K562 (cell line): Measurements from ENCODE around the gene CAPN10. TPM values are rescaled to one million over a fixed set of nuclear protein-coding genes. Genes with fewer than 3 reads are reported as not detected.

Experiments used
- ATAC-seq: fragments of 200-7000 bp; cut with Tn5 transposase; 3 replicates; pipeline ENCODE4 v1.9.1; 2020; ENCODE audit warnings: moderate library complexity
- BruUV-seq: library from RNA; stranded (reverse); fragments of 400-500 nt; replicated peaks from 2 replicates; lab custom pipeline; 2021; lab: Mats Ljungman, UMichigan
- CTCF ChIA-PET: fragments of 300-600 bp; formaldehyde crosslinking; extraction: SDS; loops from one replicate; lab custom pipeline; 2021; ENCODE audit warnings: low intra/inter-chr PET ratio; lab: Yijun Ruan, JAX
- POLR2A ChIA-PET: fragments of 300-600, 350-650 bp; sonication (Branson Sonifier 250); formaldehyde crosslinking; extraction: SDS; loops from one replicate; lab custom pipeline; 2021; ENCODE audit warnings: antibody characterized with exemption, inconsistent platforms; lab: Yijun Ruan, JAX
- DNase-seq, 4 experiments: peaks; one replicate each; pipeline versions ENCODE4 v3.0.0 to v3.0.0-alpha.2; 2011 to 2018; ENCODE audit warnings: low spot score in 3 of 4, mixed read lengths in 3 of 4; ENCODE audit errors: extremely low read depth in 1 of 4
- FAIRE-seq: peaks from 2 replicates; lab custom pipeline; 2011; peaks lifted over from hg19 to GRCh38; lab: Jason Lieb, UNC
- H2AFZ ChIP-seq: 2 replicates; pipeline ENCODE4 v1.6.0; 2011; ENCODE audit warnings: low read depth, low read length, control low read depth, inconsistent platforms
- H3K27ac ChIP-seq: fragments of 200-600 bp; 3 replicates; pipeline ENCODE4 v1.8.0; 2011; ENCODE audit warnings: low read depth, mild to moderate bottlenecking, control low read depth, inconsistent platforms, low read length, moderate library complexity, mixed read lengths; ENCODE audit errors: extremely low read depth
- H3K27me3 ChIP-seq, 2 experiments: fragments of 300-600 bp in 1 of 2; 2 replicates in 1 of 2; 3 replicates in 1 of 2; pipeline versions ENCODE4 v1.6.0 to v1.8.0; 2011; ENCODE audit warnings: inconsistent platforms in 2 of 2, low read length in 2 of 2, mild to moderate bottlenecking in 1 of 2, mixed read lengths in 1 of 2, moderate library complexity in 1 of 2; ENCODE audit not compliant: control insufficient read depth in 2 of 2, insufficient read depth in 2 of 2
- H3K36me3 ChIP-seq: fragments of 300-600 bp; 3 replicates; pipeline ENCODE4 v1.8.0; 2011; ENCODE audit warnings: mild to moderate bottlenecking, low read length, inconsistent platforms; ENCODE audit not compliant: control insufficient read depth, insufficient read depth
- H3K4me1 ChIP-seq, 2 experiments: fragments of 200-600 bp in 1 of 2; replicated peaks in 1 of 2; 2 replicates in 1 of 2; 3 replicates in 1 of 2; pipeline versions ENCODE4 v1.5.1 to v1.8.0; 2011; ENCODE audit warnings: inconsistent platforms in 2 of 2, low read length in 2 of 2, mild to moderate bottlenecking in 1 of 2, mixed read lengths in 1 of 2, moderate library complexity in 1 of 2; ENCODE audit not compliant: control insufficient read depth in 2 of 2, insufficient read depth in 2 of 2
- H3K4me2 ChIP-seq: 2 replicates; pipeline ENCODE4 v1.6.1; 2011; ENCODE audit warnings: low read length, control low read depth, inconsistent platforms, mixed read lengths; ENCODE audit not compliant: insufficient read depth
- H3K4me3 ChIP-seq: fragments of 200-600 bp; sonication (generic), shearing (Covaris generic); 2 replicates; pipeline ENCODE4 v1.5.1; 2016; ENCODE audit warnings: control low read depth, inconsistent platforms
- H3K79me2 ChIP-seq: fragments of 200-600 bp; 3 replicates; pipeline ENCODE4 v1.8.0; 2011; ENCODE audit warnings: low read length, inconsistent platforms; ENCODE audit not compliant: control insufficient read depth, insufficient read depth
- H3K9ac ChIP-seq, 2 experiments: 2 replicates each; pipeline versions ENCODE4 v1.6.0 to v1.6.1; 2011; ENCODE audit warnings: low read depth in 2 of 2, low read length in 2 of 2, control low read depth in 1 of 2, inconsistent platforms in 1 of 2, mild to moderate bottlenecking in 1 of 2, mixed read lengths in 1 of 2; ENCODE audit not compliant: insufficient read depth in 1 of 2
- H3K9me1 ChIP-seq: one replicate; pipeline ENCODE4 v1.6.0; 2011; ENCODE audit warnings: inconsistent platforms, mild to moderate bottlenecking, low read length, moderate library complexity; ENCODE audit not compliant: control insufficient read depth, insufficient read depth
- H3K9me3 ChIP-seq: replicated peaks from 2 replicates; pipeline ENCODE4 v1.5.1; 2011; ENCODE audit warnings: low read depth, low read length, inconsistent platforms; ENCODE audit not compliant: control insufficient read depth, insufficient read depth
- H4K20me1 ChIP-seq: replicated peaks from 2 replicates; pipeline ENCODE4 v1.6.1; 2011; ENCODE audit warnings: low read length, inconsistent platforms, mixed read lengths; ENCODE audit not compliant: control insufficient read depth, insufficient read depth
- FIP1L1 ChIP-seq: fragments of 200-400 bp; formaldehyde crosslinking; IDR thresholded peaks from 2 replicates; pipeline ENCODE4 v1.6.1; 2018; ENCODE audit warnings: mild to moderate bottlenecking, low read depth, low read length; ENCODE audit not compliant: poor library complexity, severe bottlenecking
- FOS ChIP-seq: IDR thresholded peaks from 3 replicates; pipeline ENCODE4 v1.6.1; 2011; ENCODE audit not compliant: insufficient read length; ENCODE audit errors: extremely low read depth
- GABPB2 ChIP-seq: fragments of 250-450 bp; sonication (Bioruptor Pico); conservative IDR thresholded peaks from 2 replicates; pipeline ENCODE4 v1.5.1; 2021; ENCODE audit warnings: mild to moderate bottlenecking
- MYBL2 ChIP-seq, 2 experiments: fragments of 450-650 bp in 1 of 2; sonication (generic) in 1 of 2; formaldehyde crosslinking in 1 of 2; IDR thresholded peaks; 2 replicates each; pipeline versions ENCODE4 v1.6.1 to v1.8.1; 2017 to 2022; ENCODE audit warnings: borderline replicate concordance in 1 of 2, inconsistent platforms in 1 of 2, low read depth in 1 of 2, mild to moderate bottlenecking in 1 of 2, missing genetic modification reagents in 1 of 2, moderate library complexity in 1 of 2
- NFE2L1 ChIP-seq: fragments of 450-650 bp; IDR thresholded peaks from 2 replicates; pipeline ENCODE4 v1.6.1; 2016; ENCODE audit warnings: missing genetic modification characterization, low read depth, mild to moderate bottlenecking, missing compliant biosample characterization, moderate library complexity, borderline replicate concordance
- SIN3A ChIP-seq, 2 experiments: fragments of 150-350 bp in 1 of 2; IDR thresholded peaks; 2 replicates each; pipeline ENCODE4 v1.6.1; 2011 to 2016; ENCODE audit warnings: borderline replicate concordance in 2 of 2, low read depth in 2 of 2, low read length in 2 of 2, mild to moderate bottlenecking in 2 of 2, moderate library complexity in 2 of 2; ENCODE audit not compliant: control insufficient read depth in 1 of 2
- TCF7 ChIP-seq: sonication (generic); IDR thresholded peaks from 2 replicates; pipeline ENCODE4 v1.6.1; 2016; ENCODE audit warnings: antibody characterized with exemption, borderline replicate concordance
- TEAD2 ChIP-seq: fragments of 450-650 bp; IDR thresholded peaks from 2 replicates; pipeline ENCODE4 v1.6.1; 2016; ENCODE audit warnings: missing genetic modification characterization, control low read depth, missing compliant biosample characterization
- U2AF2 ChIP-seq: fragments of 200-400 bp; formaldehyde crosslinking; optimal IDR thresholded peaks from 2 replicates; pipeline ENCODE3; 2017; ENCODE audit warnings: low read depth, mild to moderate bottlenecking, low read length
- ZBTB34 ChIP-seq: fragments of 250-450 bp; sonication (Bioruptor Pico); IDR thresholded peaks from 2 replicates; pipeline ENCODE4 v1.8.0; 2021; ENCODE audit warnings: mild to moderate bottlenecking, moderate library complexity
- ZNF23 ChIP-seq: fragments of 250-450 bp; sonication (Bioruptor Pico); IDR thresholded peaks from 2 replicates; pipeline ENCODE4 v1.4.0; 2020; ENCODE audit warnings: mild to moderate bottlenecking
- ZNF707 ChIP-seq: fragments of 250-450 bp; sonication (Bioruptor Pico); conservative IDR thresholded peaks from 2 replicates; pipeline ENCODE4 v1.8.0; 2022; ENCODE audit warnings: inconsistent platforms, mild to moderate bottlenecking, moderate library complexity
- WGBS: fragments of 100-300 bp; shearing (Covaris generic); methylation state at CpG from one replicate; pipeline ENCODE4 v1.1.6; 2016; ENCODE audit warnings: low coverage, mixed read lengths; ENCODE audit not compliant: insufficient coverage; ENCODE audit errors: missing lambda C conversion rate; 5-methylcytosine and 5-hydroxymethylcytosine counted together
- in situ Hi-C: fragments of 300-500 bp; cut with MboI; formaldehyde crosslinking; loops from 4 replicates; pipeline ENCODE4 v1.15.0; 2018; ENCODE audit warnings: inconsistent platforms, mixed read lengths
- intact Hi-C: fragments of 100-400 bp; cut with micrococcal nuclease; formaldehyde crosslinking; loops from 2 replicates; pipeline ENCODE4 v1.14.2; 2022
- polyA plus RNA-seq, 8 experiments: library from polyadenylated mRNA; depleted of rRNA in 4 of 8; stranded (reverse) in 5 of 8; unstranded in 3 of 8; fragments of >200 nt; fragmentation: Nextera tagmentation in 2 of 8; fragmentation: Illumina TruSeq in 1 of 8; extraction: Ambion mirVana in 2 of 8; extraction: Trizol in 1 of 8; gene quantifications; 2 replicates each; pipeline versions ENCODE4 v1.2.1 to v1.2.3, GENCODE V29; 2011 to 2014; ENCODE audit warnings: inconsistent platforms in 1 of 8, missing spikeins in 1 of 8
- total RNA-seq, 7 experiments: library from RNA; depleted of rRNA in 6 of 7; stranded (reverse); fragments of >200 nt in 6 of 7; fragmentation: Illumina TruSeq in 2 of 7; extraction: Trizol in 2 of 7; gene quantifications; 2 replicates each; pipeline versions ENCODE4 v1.2.1 to v1.2.3, GENCODE V29; 2011 to 2021; ENCODE audit warnings: low replicate concordance in 1 of 7

CAPN10 gene
- total and polyA plus RNA-seq, 9 of the 15 experiments (the other 6 are each of a cell fraction or from before 2014, with no cell fraction given) = 0.08 to 26.1 (median 8.4) TPM

DNA sequence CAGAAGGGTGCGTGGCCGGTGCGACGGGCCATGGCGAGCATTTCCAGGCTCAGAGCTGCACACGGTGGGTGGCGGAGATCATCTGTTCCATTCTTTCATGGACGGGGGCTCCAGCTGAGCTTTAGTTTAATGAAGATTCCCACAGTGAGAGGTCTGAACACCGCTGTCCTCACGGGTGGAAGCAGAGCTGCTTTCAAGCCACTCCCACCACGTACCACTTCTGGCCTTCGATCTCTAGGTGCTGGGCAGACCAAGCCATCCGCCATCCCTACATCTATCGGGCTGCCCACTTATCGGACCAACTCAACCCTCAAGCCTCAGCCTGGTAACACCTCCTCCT lies 57.2 kb downstream of the CAPN10 start:
- H3K79me2 ChIP-seq = no peaks in the 10 kb centered on the region
- WGBS = 3% methylated on average over 15 of the region's 15 CpGs
- TF ChIP-seq FIP1L1 = no peak
- no peak for TF ChIP-seq MYBL2 (IDR thresholded peaks at IDR 0.05; ENCODE audit: low read depth)
- no peak for TF ChIP-seq MYBL2 (CRISPR knock-in tag; IDR thresholded peaks at IDR 0.05; ENCODE audit: borderline replicate concordance)
- no peak for TF ChIP-seq ZNF707
- TF ChIP-seq GABPB2 = no peak
- no peak for TF ChIP-seq SIN3A (IDR thresholded peaks at IDR 0.05; ENCODE audit: borderline replicate concordance in 2 of 2, control insufficient read depth in 1 of 2, low read depth in 2 of 2, low read length in 2 of 2)
- no peak for TF ChIP-seq FOS
- TF ChIP-seq TEAD2 (tag) = no peak
- no peak for TF ChIP-seq NFE2L1 (tag)
- TF ChIP-seq TCF7 = no peak
- TF ChIP-seq ZBTB34 = no peak
- TF ChIP-seq U2AF2 = no peak
- no peak for TF ChIP-seq ZNF23 (CRISPR knock-in tag)
- H2AFZ ChIP-seq = no peak overlapping the region
- in situ Hi-C loops = no loop called here
- H3K36me3 ChIP-seq = no peaks in the 10 kb centered on the region
- no peak overlapping the region for H3K27ac ChIP-seq
- no peak overlapping the region for H3K4me2 ChIP-seq
- H4K20me1 ChIP-seq = no peaks in the 10 kb centered on the region
- H3K9ac ChIP-seq = no peak overlapping the region
- no peak for FAIRE-seq
- BruUV-seq = no TSS peak
- peaks cover 0 to 7% of the 10 kb centered on the region in 2 experiments; a peak in 1 of 5 replicates for H3K4me1 ChIP-seq
- no peaks in the 10 kb centered on the region for H3K9me3 ChIP-seq
- H3K27me3 ChIP-seq = peaks cover 12 to 60% of the 10 kb centered on the region in 2 experiments; a peak in 4 of 5 replicates
- no peak overlapping the region for H3K4me3 ChIP-seq
- ChIA-PET POLR2A (interaction anchor here (1.1 kb wide), 1 partner anchor 19 kb away, joined by 3 read pairs; the partner anchor contains the start of gene GPR35), CTCF (no interaction called here)
- no peak for DNase-seq
- intact Hi-C loops = no loop called here
- H3K9me1 ChIP-seq = no peaks in the 10 kb centered on the region
- ATAC-seq = no peak
